IMR-90 (cell line): ENCODE measurements around the gene CDCA7.

Source experiments
- BHLHE40 ChIP-seq: fragments of 150-350 bp; IDR thresholded peaks from 2 replicates; pipeline ENCODE4 v1.6.1; 2016; ENCODE audit warnings: mild to moderate bottlenecking, low read depth, low read length
- CTCF ChIP-seq: conservative IDR thresholded peaks from 2 replicates; pipeline ENCODE4 v1.5.1; 2012; ENCODE audit warnings: mild to moderate bottlenecking, low read depth, low read length, improper control_type of control experiment
- MXI1 ChIP-seq: IDR thresholded peaks from 2 replicates; pipeline ENCODE4 v1.6.1; 2012; ENCODE audit warnings: low read depth, mild to moderate bottlenecking, low read length, moderate library complexity, borderline replicate concordance
- POLR2A ChIP-seq: IDR thresholded peaks from 2 replicates; pipeline ENCODE4 v1.6.1; 2012; ENCODE audit warnings: mild to moderate bottlenecking, low read depth, low read length
- RCOR1 ChIP-seq: IDR thresholded peaks from 2 replicates; pipeline ENCODE4 v1.6.1; 2012; ENCODE audit warnings: mild to moderate bottlenecking, low read length, improper control_type of control experiment; ENCODE audit not compliant: insufficient replicate concordance
- SMC3 ChIP-seq: fragments of 150-350 bp; IDR thresholded peaks from 2 replicates; pipeline ENCODE4 v1.6.1; 2016; ENCODE audit warnings: low read depth, mild to moderate bottlenecking, antibody characterized with exemption, low read length, moderate library complexity

DNA sequence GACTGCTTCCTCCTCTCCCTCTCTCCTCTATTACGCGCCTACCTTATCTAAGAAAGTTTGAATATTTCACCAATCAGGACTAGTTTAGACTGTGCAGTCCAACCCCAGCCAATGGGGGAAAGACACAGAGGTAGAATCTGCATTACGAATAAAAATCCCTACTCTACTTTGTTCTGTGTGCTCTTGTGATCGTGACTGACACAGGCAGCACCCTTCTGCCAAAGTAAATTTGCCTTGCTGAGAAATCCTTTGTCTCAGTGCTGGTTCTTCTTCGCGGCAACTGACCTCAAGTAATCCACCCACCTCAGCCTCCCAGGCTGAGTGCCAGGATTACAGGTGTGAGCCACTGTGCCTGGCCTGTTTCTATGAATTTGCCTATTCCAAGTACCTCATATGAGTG lies 8.6 kb upstream of the CDCA7 start:
- TF ChIP-seq CTCF (no peak), POLR2A (no peak), BHLHE40 (no peak), MXI1 (no peak), RCOR1 (no peak), SMC3 (no peak)
